K562 (cell line): ENCODE results near the gene ADAMTSL3. TPM values are rescaled to one million over a fixed set of nuclear protein-coding genes. Genes with fewer than 3 reads are reported as not detected.

Experiments
- ATF6 ChIP-seq: sonication (generic); formaldehyde crosslinking; IDR thresholded peaks from 2 replicates; pipeline ENCODE4 v1.4.0; 2020; ENCODE audit warnings: mild to moderate bottlenecking, missing genetic modification reagents
- BCLAF1 ChIP-seq, 2 experiments: fragments of 450-650 bp in 1 of 2; IDR thresholded peaks; 2 replicates each; pipeline ENCODE4 v1.6.1; 2011 to 2017; ENCODE audit warnings: low read depth in 2 of 2, antibody characterized with exemption in 1 of 2, borderline replicate concordance in 1 of 2, low read length in 1 of 2, mild to moderate bottlenecking in 1 of 2, mixed read lengths in 1 of 2; ENCODE audit not compliant: control insufficient read depth in 1 of 2
- KLF13 ChIP-seq: fragments of 450-650 bp; IDR thresholded peaks from 2 replicates; pipeline ENCODE4 v1.6.1; 2016; ENCODE audit warnings: missing genetic modification characterization, low read depth, mild to moderate bottlenecking, missing compliant biosample characterization, moderate library complexity, borderline replicate concordance
- SIRT6 ChIP-seq: IDR thresholded peaks from one replicate; pipeline ENCODE4 v1.6.1; 2012; ENCODE audit warnings: low read depth, mild to moderate bottlenecking, control low read depth, inconsistent platforms, low read length, moderate library complexity
- ZFP36 ChIP-seq: fragments of 150-350 bp; IDR thresholded peaks from 2 replicates; pipeline ENCODE4 v1.6.1; 2018; ENCODE audit warnings: low read length, low read depth; ENCODE audit not compliant: partially characterized antibody
- ZNF174 ChIP-seq: fragments of 250-450 bp; sonication (Bioruptor Pico); IDR thresholded peaks from 2 replicates; pipeline ENCODE4 v1.4.0; 2020; ENCODE audit warnings: mild to moderate bottlenecking
- polyA plus RNA-seq, 8 experiments: library from polyadenylated mRNA; depleted of rRNA in 4 of 8; stranded (reverse) in 5 of 8; unstranded in 3 of 8; fragments of >200 nt; fragmentation: Nextera tagmentation in 2 of 8; fragmentation: Illumina TruSeq in 1 of 8; extraction: Ambion mirVana in 2 of 8; extraction: Trizol in 1 of 8; gene quantifications; 2 replicates each; pipeline versions ENCODE4 v1.2.1 to v1.2.3, GENCODE V29; 2011 to 2014; ENCODE audit warnings: inconsistent platforms in 1 of 8, missing spikeins in 1 of 8
- total RNA-seq, 7 experiments: library from RNA; depleted of rRNA in 6 of 7; stranded (reverse); fragments of >200 nt in 6 of 7; fragmentation: Illumina TruSeq in 2 of 7; extraction: Trizol in 2 of 7; gene quantifications; 2 replicates each; pipeline versions ENCODE4 v1.2.1 to v1.2.3, GENCODE V29; 2011 to 2021; ENCODE audit warnings: low replicate concordance in 1 of 7
- TF ChIP-seq, protein P1 (sequence below): fragments of 250-450 bp; sonication (Bioruptor Pico); IDR thresholded peaks from 2 replicates; pipeline ENCODE4 v1.5.0; 2021; ENCODE audit warnings: mild to moderate bottlenecking, moderate library complexity

ADAMTSL3 gene
- total and polyA plus RNA-seq, 9 of the 15 experiments (the other 6 are each of a cell fraction or from before 2014, with no cell fraction given) = 0.01 to 0.18 (median 0.07) TPM; not detected in 3

DNA sequence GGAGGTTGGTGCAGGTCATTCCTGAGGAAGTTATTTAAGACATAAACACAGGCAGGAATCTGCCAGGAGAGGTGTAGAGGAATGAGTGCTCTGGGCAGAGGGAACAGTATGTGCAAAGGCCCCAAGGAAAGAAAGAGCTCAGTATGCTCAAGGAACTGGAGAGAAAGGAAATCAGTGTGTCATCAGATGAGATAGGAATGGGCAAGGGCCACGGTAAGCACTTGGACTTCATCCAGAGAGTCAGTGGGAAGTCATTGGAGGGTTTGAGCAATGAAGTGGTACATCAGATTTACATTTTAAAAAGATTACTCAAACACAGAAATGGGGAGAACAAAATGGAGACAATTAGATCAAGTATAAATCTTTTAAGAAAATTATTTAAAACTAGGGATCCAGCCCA, 272.2 kb downstream of the ADAMTSL3 start (continued):
- TF ChIP-seq BCLAF1 (IDR thresholded peaks at IDR 0.05; ENCODE audit: borderline replicate concordance in 1 of 2, control insufficient read depth in 1 of 2, low read depth in 2 of 2, low read length in 1 of 2) (no peak), ATF6 (CRISPR knock-in tag) (no peak), ZFP36 (no peak), KLF13 (no peak), SIRT6 (no peak), ZNF174 (no peak)
- TF ChIP-seq, protein P1, sequence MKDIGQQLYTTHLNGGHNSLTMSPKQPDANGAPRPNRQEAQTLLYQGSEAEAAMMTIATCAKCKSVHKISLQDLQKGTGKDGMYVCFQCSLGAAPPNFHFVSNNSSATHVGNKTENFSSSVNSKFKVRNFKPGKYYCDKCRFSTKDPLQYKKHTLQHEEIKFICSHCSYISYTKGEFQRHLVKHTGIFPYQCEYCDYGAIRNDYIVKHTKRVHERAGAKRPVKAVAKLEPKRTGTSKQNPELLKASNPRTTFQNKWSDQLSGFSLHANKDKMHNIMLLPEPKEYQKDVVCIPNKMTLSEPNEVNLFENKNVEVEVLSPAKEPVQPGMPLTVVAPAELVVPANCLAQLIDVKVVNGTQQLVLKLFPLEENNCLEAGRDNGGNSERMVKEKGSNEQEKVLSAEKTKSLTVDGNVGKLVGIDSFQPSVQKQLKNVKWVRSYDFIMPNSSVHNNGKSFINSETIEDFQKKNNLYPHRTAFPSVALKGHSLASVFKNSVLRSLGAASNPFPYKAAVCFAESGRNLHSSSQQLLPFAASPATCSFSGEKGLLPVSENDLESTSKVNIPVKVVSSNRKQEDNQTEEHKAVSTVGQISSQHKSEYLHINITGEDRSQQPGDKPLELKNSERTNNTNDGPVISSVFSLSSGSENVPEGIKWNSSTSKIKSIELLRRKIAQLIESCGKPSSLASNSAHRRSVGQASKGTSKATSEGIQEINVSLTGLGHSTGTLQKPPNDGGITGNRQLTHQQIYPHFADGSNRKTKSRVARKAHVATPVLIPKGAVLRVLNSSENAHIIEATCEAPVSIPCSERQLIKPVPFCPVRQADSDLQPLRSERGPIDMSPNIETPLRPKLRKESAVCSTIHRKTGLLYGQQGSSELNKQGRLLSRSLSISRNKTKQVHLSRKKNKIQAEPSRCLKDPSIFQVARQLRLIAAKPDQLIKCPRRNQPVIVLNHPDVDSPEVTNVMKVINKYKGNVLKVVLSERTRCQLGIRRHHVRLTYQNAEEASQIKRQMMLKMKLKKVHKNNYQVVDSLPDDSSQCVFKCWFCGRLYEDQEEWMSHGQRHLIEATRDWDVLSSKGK (CRISPR knock-in tag) = no peak
